ENCODE data around the gene UBE3B. TPM values are rescaled to one million over a fixed set of nuclear protein-coding genes. Genes with fewer than 3 reads are reported as not detected.

UBE3B gene
- total RNA-seq, 1 donor from 2014 or later: 36.9 TPM

GRCh38 chr12:109432431-109432830, 45.0 kb upstream of the UBE3B start:
- Mint-ChIP-seq H3K27me3 (peaks cover 1% of the 10 kb centered on the region), H3K9me3 (no peaks in the 10 kb centered on the region), H3K4me1 (peaks cover 11% of the 10 kb centered on the region), H3K36me3 (ENCODE audit: low read depth) (no peaks in the 10 kb centered on the region), H3K4me3 (no peak overlapping the region), H3K27ac (no peak overlapping the region)
- DNase-seq (no peak), ATAC-seq (ENCODE audit: low read depth) (no peak)
- ChIA-PET CTCF (interaction anchor here (1.0 to 3.0 kb wide), 3 partner anchors 11 to 343 kb away, joined by 3 to 12 read pairs (median 5); no protein-coding TSS in a partner anchor), POLR2A (no interaction called here)
- TF ChIP-seq CTCF (IDR thresholded peaks at IDR 0.05): no peak
- intact Hi-C loops (cut with micrococcal nuclease): loop anchor here (1.0 kb wide), 1 partner anchor 343 kb away; no protein-coding TSS in a partner anchor

- ChIA-PET CTCF (interaction anchor here (0.7 to 3.0 kb wide), 5 partner anchors 11 to 344 kb away, joined by 3 to 12 read pairs (median 4); no protein-coding TSS in a partner anchor), POLR2A (no interaction called here)
- ATAC-seq (ENCODE audit: low read depth) (peak; percentile 64), DNase-seq (peak; percentile 61)
- peaks cover 1% of the 10 kb centered on the region for H3K27me3 Mint-ChIP-seq
- no peaks in the 10 kb centered on the region for H3K9me3 Mint-ChIP-seq
- no peak overlapping the region for H3K4me3 Mint-ChIP-seq
- intact Hi-C loops (cut with micrococcal nuclease): loop anchor here (1.0 kb wide), 1 partner anchor 342 kb away; no protein-coding TSS in a partner anchor
- H3K4me1 Mint-ChIP-seq: peaks cover 11% of the 10 kb centered on the region
- H3K36me3 Mint-ChIP-seq (ENCODE audit: low read depth): no peaks in the 10 kb centered on the region
- no peak for TF ChIP-seq CTCF (IDR thresholded peaks at IDR 0.05)
- no peak overlapping the region for H3K27ac Mint-ChIP-seq
Observed at GRCh38 chr12:109432842-109433304, 44.6 kb upstream of the UBE3B start.

- ChIA-PET POLR2A (no interaction called here), CTCF (interaction anchor here (0.7 to 3.0 kb wide), 5 partner anchors 10 to 344 kb away, joined by 3 to 12 read pairs (median 4); no protein-coding TSS in a partner anchor)
- H3K27ac Mint-ChIP-seq: no peak overlapping the region
- H3K4me1 Mint-ChIP-seq: peaks cover 11% of the 10 kb centered on the region
- H3K27me3 Mint-ChIP-seq: no peaks in the 10 kb centered on the region
- H3K36me3 Mint-ChIP-seq (ENCODE audit: low read depth): no peaks in the 10 kb centered on the region
- ATAC-seq (ENCODE audit: low read depth): no peak
- H3K9me3 Mint-ChIP-seq: no peaks in the 10 kb centered on the region
- no peak for DNase-seq
- intact Hi-C loops (cut with micrococcal nuclease): no loop called here
- H3K4me3 Mint-ChIP-seq: no peak overlapping the region
- TF ChIP-seq CTCF (IDR thresholded peaks at IDR 0.05): no peak
Observed at GRCh38 chr12:109433618-109434017, 43.8 kb upstream of the UBE3B start.

GRCh38 chr12:109434582-109434981, 42.9 kb upstream of the UBE3B start:
- ChIA-PET CTCF (no interaction called here), POLR2A (no interaction called here)
- no peaks in the 10 kb centered on the region for H3K27me3 Mint-ChIP-seq
- no peak for TF ChIP-seq CTCF (IDR thresholded peaks at IDR 0.05)
- H3K9me3 Mint-ChIP-seq: no peaks in the 10 kb centered on the region
- H3K36me3 Mint-ChIP-seq (ENCODE audit: low read depth): no peaks in the 10 kb centered on the region
- no peak overlapping the region for H3K4me3 Mint-ChIP-seq
- ATAC-seq (ENCODE audit: low read depth): no peak
- no peak overlapping the region for H3K27ac Mint-ChIP-seq
- no peak for DNase-seq
- peaks cover 11% of the 10 kb centered on the region for H3K4me1 Mint-ChIP-seq
- intact Hi-C loops (cut with micrococcal nuclease): no loop called here

GRCh38 chr12:109435428-109436187, 41.8 kb upstream of the UBE3B start:
- Mint-ChIP-seq H3K4me1 (peaks cover 11% of the 10 kb centered on the region), H3K27ac (no peak overlapping the region), H3K4me3 (no peak overlapping the region), H3K36me3 (ENCODE audit: low read depth) (no peaks in the 10 kb centered on the region), H3K9me3 (no peaks in the 10 kb centered on the region), H3K27me3 (no peaks in the 10 kb centered on the region)
- ChIA-PET CTCF (no interaction called here), POLR2A (no interaction called here)
- intact Hi-C loops (cut with micrococcal nuclease): no loop called here
- no peak for TF ChIP-seq CTCF (IDR thresholded peaks at IDR 0.05)
- ATAC-seq (ENCODE audit: low read depth) (no peak), DNase-seq (no peak)

Measured in activated B cell treated with CpG ODN at 0.5 μM for 24 hours (primary cell).